Measurements from ENCODE around the gene TANC1.

The TANC1 gene

GRCh38 chr2:159206736-159207380 lies 238.4 kb downstream of the TANC1 start:
- no peak for DNase-seq

- no peak for DNase-seq
These were observed 240.0 kb downstream of the TANC1 start for GRCh38 chr2:159208438-159208837.

GRCh38 chr2:159209341-159210306 lies 241.2 kb downstream of the TANC1 start:
- DNase-seq, result peak; percentile 56

GRCh38 chr2:159211447-159212396 lies 243.3 kb downstream of the TANC1 start:
- DNase-seq, result no peak

GRCh38 chr2:159213296-159213695 lies 244.9 kb downstream of the TANC1 start:
- DNase-seq, result no peak

- no peak for DNase-seq
These were observed 246.0 kb downstream of the TANC1 start for GRCh38 chr2:159214325-159214865.

GRCh38 chr2:159215116-159215515 lies 246.7 kb downstream of the TANC1 start:
- DNase-seq, result no peak

GRCh38 chr2:159217676-159218075 lies 249.2 kb downstream of the TANC1 start:
- DNase-seq, result no peak

GRCh38 chr2:159218389-159218788 lies 249.9 kb downstream of the TANC1 start:
- DNase-seq, result no peak

- no peak for DNase-seq
These were observed 251.1 kb downstream of the TANC1 start for GRCh38 chr2:159219394-159219998.

- no peak for DNase-seq
These were observed 255.8 kb downstream of the TANC1 start for GRCh38 chr2:159224061-159224813.

GRCh38 chr2:159225025-159226016 lies 256.9 kb downstream of the TANC1 start:
- DNase-seq, result no peak

GRCh38 chr2:159226059-159226461 lies 257.6 kb downstream of the TANC1 start:
- peak; percentile 38 for DNase-seq

- no peak for DNase-seq
These were observed 258.4 kb downstream of the TANC1 start for GRCh38 chr2:159226608-159227385.

- DNase-seq, result peak; percentile 34
These were observed 259.0 kb downstream of the TANC1 start for GRCh38 chr2:159227467-159227866.

- no peak for DNase-seq
These were observed 259.7 kb downstream of the TANC1 start for GRCh38 chr2:159228081-159228581.

GRCh38 chr2:159229476-159230144 lies 261.2 kb downstream of the TANC1 start:
- no peak for DNase-seq

GRCh38 chr2:159230145-159230877 lies 261.9 kb downstream of the TANC1 start:
- DNase-seq, result no peak

Measured in CD4-positive, alpha-beta T cell treated with Interleukin-21 for 1 hour (primary cell).